ENCODE results near the gene LENG1.
A peak's percentile ranks its signal among the peaks of the same experiment; 100 is the strongest.
"Not testable (repeated sequence)": the region's sequence is repeated elsewhere in the genome, so short reads cannot be mapped to it uniquely, and the experiment has no call there.

The LENG1 gene

GRCh38 chr19:54159352-54160181 lies at the start of gene LENG1:
TSS of gene LENG1 (minus strand) at chr19:54159721. CDS start at chr19:54159695, 26 bp downstream.
- DNase-seq, result peak; percentile 100

DNA sequence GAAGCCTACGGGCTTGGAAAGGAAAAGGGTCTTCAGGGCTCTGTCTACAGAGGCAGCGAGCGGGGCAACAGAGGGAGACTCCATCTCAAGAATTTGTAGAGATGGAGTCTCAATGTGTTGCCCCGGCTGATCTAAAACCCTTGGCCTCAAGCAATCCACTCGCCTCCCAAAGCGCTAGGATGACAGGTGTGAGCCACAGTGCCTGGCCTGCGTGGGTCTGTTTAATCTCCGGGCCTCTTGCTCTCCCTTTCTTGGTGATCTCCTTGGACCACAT lies 49.2 kb upstream of the LENG1 start:
- DNase-seq, result no peak

GRCh38 chr19:54207983-54208783 lies 48.7 kb upstream of the LENG1 start:
- peak; percentile 57 to 89 for DNase-seq

GRCh38 chr19:54207676-54207982 lies 48.1 kb upstream of the LENG1 start:
- no peak for DNase-seq

- DNase-seq, result not testable (repeated sequence)
These were observed 47.7 kb upstream of the LENG1 start for GRCh38 chr19:54207193-54207592.

DNA sequence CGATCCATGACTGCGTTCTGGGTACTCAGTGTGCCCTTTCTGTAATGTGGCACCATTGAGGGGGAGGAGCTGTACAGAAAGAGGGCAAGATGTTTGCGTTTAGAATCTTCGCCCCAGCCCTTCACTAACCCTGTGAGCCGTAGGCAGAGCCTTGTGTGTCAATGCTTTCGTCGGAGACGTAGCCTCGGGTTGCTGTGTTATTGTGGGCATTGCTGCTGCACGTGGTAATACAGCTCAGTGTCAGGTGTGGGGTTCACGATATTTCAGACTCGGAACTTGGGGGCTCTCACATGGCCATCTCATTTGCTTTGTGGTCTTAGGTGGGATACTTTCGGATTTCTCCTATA lies 47.3 kb upstream of the LENG1 start:
- no peak for DNase-seq

DNA sequence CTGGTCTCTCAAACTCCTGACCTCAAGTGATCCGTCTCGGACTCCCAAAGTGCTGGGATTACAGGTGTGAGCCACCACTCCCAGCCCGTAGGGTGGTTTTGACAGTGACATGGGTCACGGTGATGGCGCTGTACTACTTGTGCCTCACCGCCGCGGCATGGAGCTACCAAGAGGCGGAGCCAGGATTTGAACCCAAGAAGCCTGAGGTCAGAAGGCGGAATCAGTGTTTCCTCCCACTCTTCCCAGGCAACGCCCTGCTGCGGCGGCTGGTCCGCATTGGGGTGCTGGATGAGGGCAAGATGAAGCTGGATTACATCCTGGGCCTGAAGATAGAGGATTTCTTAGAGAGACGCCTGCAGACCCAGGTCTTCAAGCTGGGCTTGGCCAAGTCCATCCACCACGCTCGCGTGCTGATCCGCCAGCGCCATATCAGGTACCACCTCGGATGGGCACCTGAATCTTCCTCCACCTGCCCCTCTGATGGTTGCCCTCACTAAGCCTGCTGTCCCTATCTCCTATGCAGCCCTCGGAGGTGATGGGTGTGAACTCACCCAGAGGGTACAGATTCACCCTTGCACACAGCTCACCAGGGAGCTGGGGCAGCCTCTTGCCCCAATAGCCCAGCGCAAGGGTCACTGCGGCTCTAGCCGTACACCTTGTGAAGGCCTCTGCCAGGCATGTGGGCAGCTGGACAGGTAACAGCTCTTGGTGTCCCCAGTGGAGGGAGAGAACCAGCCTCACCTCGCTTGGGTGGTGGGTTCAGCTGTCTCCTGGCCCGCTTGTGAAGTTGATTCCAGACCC lies 46.7 kb upstream of the LENG1 start:
- no peak for DNase-seq

DNA sequence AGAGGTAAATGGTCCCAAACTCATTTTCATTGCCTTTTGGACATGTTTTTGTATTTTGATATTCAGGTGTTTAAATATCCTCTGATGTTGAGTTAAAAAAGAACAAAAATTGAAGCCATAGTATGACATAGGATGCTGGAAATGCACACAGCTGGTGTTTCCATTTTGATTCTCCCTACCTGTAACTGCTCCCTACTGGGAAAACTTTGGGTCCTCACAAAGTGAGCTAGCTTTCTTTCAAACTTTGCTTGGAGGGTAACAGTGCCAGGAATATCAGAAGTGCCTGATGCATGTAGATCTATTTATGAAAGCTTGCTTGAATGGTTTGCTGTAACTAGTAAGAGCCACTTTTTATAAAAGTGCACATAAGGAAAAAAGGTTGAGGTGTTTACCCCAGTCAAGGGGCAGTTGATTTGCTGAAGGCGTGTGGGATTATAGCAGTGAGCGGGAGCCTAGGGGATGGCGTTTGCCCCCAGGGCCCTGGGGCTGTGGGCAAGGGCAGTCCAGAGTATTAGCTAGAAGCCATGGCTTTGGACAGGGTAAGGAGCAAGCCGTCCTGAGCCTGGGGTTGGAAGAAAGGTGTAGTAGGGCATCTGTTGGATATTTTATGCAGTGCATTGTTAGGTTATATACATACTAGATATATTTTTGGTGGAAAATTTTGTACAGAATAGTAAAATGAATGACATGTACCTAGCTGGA lies 45.4 kb upstream of the LENG1 start:
- DNase-seq, result no peak

GRCh38 chr19:54203151-54203611 lies 43.7 kb upstream of the LENG1 start:
- DNase-seq, result no peak

- DNase-seq, result no peak
These were observed 42.5 kb upstream of the LENG1 start for GRCh38 chr19:54201980-54202379.

- DNase-seq, result no peak
These were observed 41.7 kb upstream of the LENG1 start for GRCh38 chr19:54201172-54201701.

DNA sequence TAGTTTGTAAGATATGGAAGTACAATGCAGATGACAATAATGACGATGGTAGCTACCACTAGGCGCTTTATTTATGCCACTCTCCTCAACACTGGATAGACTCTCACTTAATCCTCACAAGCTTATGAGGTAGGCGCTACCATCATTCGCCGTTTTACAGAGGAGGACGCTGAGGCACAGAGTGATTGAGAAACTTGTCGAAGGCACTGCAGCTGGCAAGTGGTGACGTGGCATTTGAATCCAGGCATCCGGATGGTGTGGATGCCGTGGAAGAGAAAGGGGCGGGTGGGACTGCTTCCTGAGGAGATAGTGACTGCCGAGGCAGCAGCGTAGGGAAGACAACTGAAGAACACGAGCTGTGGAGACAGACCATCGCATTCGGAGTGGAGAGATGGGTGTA lies 39.9 kb upstream of the LENG1 start:
- no peak for DNase-seq

DNA sequence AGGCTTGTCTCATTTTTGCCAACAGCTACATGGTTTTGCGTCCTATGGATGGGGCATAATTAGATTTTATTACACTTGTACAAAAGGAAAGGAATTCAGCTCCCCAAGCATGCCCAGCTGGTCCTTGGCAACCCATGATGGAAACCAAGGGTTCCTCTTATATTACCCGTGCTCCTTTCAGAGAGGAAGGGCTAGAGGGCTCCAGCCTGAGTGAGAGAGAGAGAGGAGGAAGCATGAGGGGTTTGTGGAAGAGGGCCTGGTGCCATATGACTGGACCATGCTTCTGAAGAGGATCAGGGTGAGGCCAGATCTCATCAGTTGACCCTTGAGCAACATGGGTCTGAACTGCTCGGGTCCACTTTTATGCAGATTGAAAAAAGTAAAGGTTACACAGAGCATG lies 37.6 kb upstream of the LENG1 start:
- DNase-seq, result no peak

DNA sequence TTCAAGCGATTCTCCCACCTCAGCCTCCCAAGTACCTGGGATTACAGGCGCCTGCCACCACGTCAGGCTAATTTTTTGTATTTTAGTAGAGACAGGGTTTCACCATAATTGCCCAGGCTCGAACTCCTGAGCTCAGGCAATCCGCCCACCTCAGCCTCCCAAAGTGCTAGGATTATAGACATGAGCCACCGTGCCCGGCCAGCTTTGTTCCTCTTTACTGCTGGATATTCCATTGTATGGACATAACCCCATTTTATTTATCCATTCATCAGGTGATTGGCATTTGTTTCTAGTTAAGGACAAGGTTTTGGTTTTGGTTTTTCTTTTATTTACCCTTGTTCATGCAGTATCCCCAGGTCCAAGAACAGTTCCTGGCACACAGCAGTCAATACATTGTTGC lies 37.0 kb upstream of the LENG1 start:
- DNase-seq, result no peak

- DNase-seq, result not testable (repeated sequence)
These were observed 34.9 kb upstream of the LENG1 start for GRCh38 chr19:54194463-54194862.

DNA sequence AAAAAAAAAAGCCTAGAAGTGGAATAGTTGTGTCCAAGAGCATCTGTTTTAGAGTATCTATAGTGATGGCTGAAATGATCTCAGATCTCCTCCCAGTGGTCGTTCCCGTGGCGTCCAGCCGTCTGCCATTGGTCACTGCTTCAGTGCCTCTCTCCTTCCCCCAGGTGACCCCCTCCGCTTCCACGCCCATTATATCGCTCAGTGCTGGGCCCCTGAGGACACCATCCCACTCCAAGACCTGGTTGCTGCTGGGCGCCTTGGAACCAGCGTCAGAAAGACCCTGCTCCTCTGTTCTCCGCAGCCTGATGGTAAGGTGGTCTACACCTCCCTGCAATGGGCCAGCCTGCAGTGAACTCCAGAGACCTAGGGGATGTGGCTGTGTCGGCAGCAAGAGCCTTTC lies 33.5 kb upstream of the LENG1 start:
- DNase-seq, result no peak

DNA sequence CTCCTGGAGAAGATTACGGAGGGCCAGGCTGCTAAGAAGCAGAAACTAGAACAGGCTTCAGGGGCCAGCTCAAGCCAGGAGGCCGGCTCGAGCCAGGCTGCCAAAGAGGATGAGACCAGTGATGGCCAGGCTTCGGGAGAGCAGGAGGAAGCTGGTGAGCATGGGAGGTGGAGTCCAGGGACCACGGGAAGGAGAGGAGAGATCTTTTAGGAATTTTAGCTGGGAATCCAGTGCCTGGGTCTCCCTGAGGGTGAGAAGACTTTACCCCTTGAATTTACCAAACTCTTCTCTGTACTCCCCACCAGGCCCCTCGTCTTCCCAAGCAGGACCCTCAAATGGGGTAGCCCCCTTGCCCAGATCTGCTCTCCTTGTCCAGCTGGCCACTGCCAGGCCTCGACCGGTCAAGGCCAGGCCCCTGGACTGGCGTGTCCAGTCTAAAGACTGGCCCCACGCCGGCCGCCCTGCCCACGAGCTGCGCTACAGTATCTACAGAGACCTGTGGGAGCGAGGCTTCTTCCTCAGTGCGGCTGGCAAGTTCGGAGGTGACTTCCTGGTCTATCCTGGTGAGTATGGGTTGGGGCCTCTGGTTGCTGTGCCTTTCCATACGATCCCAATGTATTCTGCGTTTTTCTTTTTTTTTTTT lies 32.4 kb upstream of the LENG1 start:
- DNase-seq, result no peak

DNA sequence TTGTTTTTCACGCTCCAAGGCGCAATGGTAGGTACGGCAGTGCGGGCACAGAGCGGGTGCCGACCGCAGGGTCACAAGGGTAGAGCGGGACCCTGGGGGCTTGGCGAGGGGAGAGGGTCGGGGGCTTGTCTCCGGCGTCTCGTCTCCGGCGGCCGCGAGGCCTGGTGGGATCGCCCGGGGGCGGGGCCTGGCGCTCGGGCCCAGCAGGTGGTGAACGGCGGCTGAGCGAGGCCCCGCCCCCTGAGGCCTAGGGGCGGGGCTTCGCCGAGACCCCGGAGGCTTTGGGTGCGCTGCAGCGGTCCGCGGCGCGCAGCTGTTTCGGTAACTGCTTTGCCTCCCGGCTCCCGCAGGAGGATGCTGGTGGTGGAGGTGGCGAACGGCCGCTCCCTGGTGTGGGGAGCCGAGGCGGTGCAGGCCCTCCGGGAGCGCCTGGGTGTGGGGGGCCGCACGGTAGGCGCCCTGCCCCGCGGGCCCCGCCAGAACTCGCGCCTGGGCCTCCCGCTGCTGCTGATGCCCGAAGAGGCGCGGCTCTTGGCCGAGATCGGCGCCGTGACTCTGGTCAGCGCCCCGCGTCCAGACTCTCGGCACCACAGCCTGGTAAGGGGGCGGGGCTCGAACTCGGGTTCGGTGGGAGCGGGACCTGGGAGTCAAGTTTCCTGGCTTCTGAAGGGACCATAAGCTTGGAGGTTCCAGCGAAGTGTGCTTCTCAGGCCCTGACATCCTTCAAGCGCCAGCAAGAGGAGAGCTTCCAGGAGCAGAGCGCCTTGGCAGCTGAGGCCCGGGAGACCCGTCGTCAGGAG lies 31.7 kb upstream of the LENG1 start, which contains the start of gene TSEN34:
Gene TSEN34, plus strand, starts transcription at position 298 of the 800 bp plus-strand sequence. Its CDS starts 57 bp downstream, at position 355.
- DNase-seq, result no peak

GRCh38 chr19:54190503-54191010 lies 31.0 kb upstream of the LENG1 start:
- peak; percentile 100 for DNase-seq

GRCh38 chr19:54189735-54190502 lies 30.4 kb upstream of the LENG1 start:
- peak; percentile 100 for DNase-seq

All from CD4-positive, alpha-beta T cell treated with Interleukin-4 for 1 hour (primary cell).